Left lung (tissue), 10 donors: Measurements from ENCODE around the gene KIAA1671. TPM values are rescaled to one million over a fixed set of nuclear protein-coding genes. Genes with fewer than 3 reads are reported as not detected.

Source experiments
- ATAC-seq: fragments of 200-7000 bp; cut with Tn5 transposase; one replicate; pipeline ENCODE4 v1.9.1; 2020; ENCODE audit warnings: moderate library complexity
- DNase-seq, 4 donors: peaks; one replicate each; pipeline ENCODE4 v3.0.0-alpha.2; 2013 to 2020
- H3K27ac ChIP-seq, 2 donors: fragments of 200-600 bp; sonication (generic) in 1 of 2; one replicate each; pipeline versions ENCODE4 v1.5.0 to v1.8.0; 2020 to 2021
- H3K27me3 ChIP-seq, 2 donors: fragments of 200-600 bp; sonication (generic) in 1 of 2; one replicate each; pipeline versions ENCODE4 v1.5.0 to v1.8.0; 2020 to 2021
- H3K36me3 ChIP-seq, 2 donors: fragments of 200-600 bp; sonication (generic) in 1 of 2; one replicate each; pipeline versions ENCODE4 v1.5.0 to v1.8.0; 2020 to 2021
- H3K4me1 ChIP-seq, 2 donors: fragments of 200-600 bp; one replicate each; pipeline ENCODE4 v1.8.0; 2021
- H3K4me3 ChIP-seq, 2 donors: fragments of 200-600 bp; sonication (generic) in 1 of 2; one replicate each; pipeline versions ENCODE4 v1.5.0 to v1.8.0; 2020 to 2021; ENCODE audit warnings: mild to moderate bottlenecking in 1 of 2
- H3K9me3 ChIP-seq, 2 donors: fragments of 200-600 bp; sonication (generic) in 1 of 2; one replicate each; pipeline versions ENCODE4 v1.5.0 to v1.8.0; 2020 to 2021
- CTCF ChIP-seq, 2 donors: fragments of 200-600 bp; sonication (generic) in 1 of 2; IDR thresholded peaks; one replicate each; pipeline versions ENCODE4 v1.5.0 to v1.8.0; 2021; ENCODE audit warnings: antibody characterized with exemption in 2 of 2
- intact Hi-C, 2 donors: fragments of 100-400 bp; cut with DNase I; formaldehyde crosslinking; loops; one replicate each; pipeline versions ENCODE4 v1.11.2 to v1.14.2; 2022
- polyA plus RNA-seq, 6 donors: library from polyadenylated mRNA; unstranded; fragments of 120-200 nt; gene quantifications; one replicate each; pipeline ENCODE4 v1.2.1, GENCODE V29; 2013; ENCODE audit not compliant: insufficient read length in 6 of 6
- total RNA-seq, 2 donors: library from RNA; stranded (reverse); fragmentation: NEBNext Ultra II Directional; extraction: Animal tissue kit (Norgen Biotek cat#: 25700); gene quantifications; one replicate each; pipeline ENCODE4 v1.2.1, GENCODE V29; 2021
- donor health status: DM: no; HTN: yes; CAD: no.
- donor health status: DM: no; HTN: no; CAD: no.

KIAA1671 gene
- total and polyA plus RNA-seq, 8 donors = 19.4 to 35.0 (median 23.4) TPM

- Histone ChIP-seq H3K27ac (no peak overlapping the region), H3K27me3 (peaks cover 0 to 12% of the 10 kb centered on the region in 2 donors), H3K9me3 (peaks cover 0 to 3% of the 10 kb centered on the region in 2 donors), H3K4me3 (no peak overlapping the region), H3K36me3 (no peaks in the 10 kb centered on the region), H3K4me1 (no peaks in the 10 kb centered on the region)
- DNase-seq (no peak), ATAC-seq (no peak)
- no peak for TF ChIP-seq CTCF (IDR thresholded peaks at IDR 0.05)
- intact Hi-C loops = no loop called here
Measured at GRCh38 chr22:25213221-25213620, 260.7 kb downstream of the KIAA1671 start.

- ATAC-seq (no peak), DNase-seq (no peak)
- H3K9me3 ChIP-seq = peaks cover 0 to 3% of the 10 kb centered on the region in 2 donors
- H3K36me3 ChIP-seq = no peaks in the 10 kb centered on the region
- H3K27me3 ChIP-seq = peaks cover 0 to 18% of the 10 kb centered on the region in 2 donors
- H3K27ac ChIP-seq = no peak overlapping the region
- H3K4me1 ChIP-seq = no peaks in the 10 kb centered on the region
- intact Hi-C loops = no loop called here
- no peak overlapping the region for H3K4me3 ChIP-seq
- TF ChIP-seq CTCF (IDR thresholded peaks at IDR 0.05) = no peak
Measured at GRCh38 chr22:25216230-25216629, 263.7 kb downstream of the KIAA1671 start.

- TF ChIP-seq CTCF (IDR thresholded peaks at IDR 0.05) = no peak
- intact Hi-C loops = no loop called here
- H3K27ac ChIP-seq = no peak within 1 kb of the TSS
- H3K9me3 ChIP-seq = no peaks in the 10 kb centered on the region
- no peaks in the 10 kb centered on the region for H3K4me1 ChIP-seq
- H3K27me3 ChIP-seq = peaks cover 0 to 18% of the 10 kb centered on the region in 2 donors
- peak in 1 of 4 donors; percentile 73 for DNase-seq
- no peaks in the 10 kb centered on the region for H3K36me3 ChIP-seq
- no peak for ATAC-seq
- H3K4me3 ChIP-seq = no peak within 1 kb of the TSS
Measured at GRCh38 chr22:25219211-25219689, 266.7 kb downstream of the KIAA1671 start, which contains the start of gene CRYBB2. CRYBB2 (plus strand) TSS chr22:25219639; CDS start chr22:25221430, 1,791 bp downstream.

- TF ChIP-seq CTCF (IDR thresholded peaks at IDR 0.05) = no peak
- H3K4me3 ChIP-seq = no peak overlapping the region
- H3K27me3 ChIP-seq = peaks cover 0 to 18% of the 10 kb centered on the region in 2 donors
- no peaks in the 10 kb centered on the region for H3K9me3 ChIP-seq
- no peaks in the 10 kb centered on the region for H3K36me3 ChIP-seq
- H3K4me1 ChIP-seq = no peaks in the 10 kb centered on the region
- DNase-seq (no peak), ATAC-seq (no peak)
- intact Hi-C loops = no loop called here
- no peak overlapping the region for H3K27ac ChIP-seq
Measured at GRCh38 chr22:25219948-25220442, 267.5 kb downstream of the KIAA1671 start.

- DNase-seq (no peak), ATAC-seq (no peak)
- Histone ChIP-seq H3K4me1 (no peaks in the 10 kb centered on the region), H3K27me3 (peaks cover 0 to 13% of the 10 kb centered on the region in 2 donors), H3K27ac (no peak overlapping the region), H3K36me3 (no peaks in the 10 kb centered on the region), H3K9me3 (no peaks in the 10 kb centered on the region), H3K4me3 (no peak overlapping the region)
- intact Hi-C loops = no loop called here
- no peak for TF ChIP-seq CTCF (IDR thresholded peaks at IDR 0.05)
Measured at GRCh38 chr22:25221790-25222189, 269.3 kb downstream of the KIAA1671 start.
